GM19240 (cell line): ENCODE data around the gene DOCK10.
"Not testable (repeated sequence)": the region's sequence is repeated elsewhere in the genome, so short reads cannot be mapped to it uniquely, and the experiment has no call there.

ENCODE experiments used
- DNase-seq: peaks from one replicate; pipeline ENCODE4 v3.0.0; 2011; ENCODE audit warnings: low spot score; ENCODE audit not compliant: insufficient read length

Gene DOCK10

GRCh38 chr2:224948859-224949258 is 93.4 kb downstream of the DOCK10 start:
- DNase-seq: no peak

DNA sequence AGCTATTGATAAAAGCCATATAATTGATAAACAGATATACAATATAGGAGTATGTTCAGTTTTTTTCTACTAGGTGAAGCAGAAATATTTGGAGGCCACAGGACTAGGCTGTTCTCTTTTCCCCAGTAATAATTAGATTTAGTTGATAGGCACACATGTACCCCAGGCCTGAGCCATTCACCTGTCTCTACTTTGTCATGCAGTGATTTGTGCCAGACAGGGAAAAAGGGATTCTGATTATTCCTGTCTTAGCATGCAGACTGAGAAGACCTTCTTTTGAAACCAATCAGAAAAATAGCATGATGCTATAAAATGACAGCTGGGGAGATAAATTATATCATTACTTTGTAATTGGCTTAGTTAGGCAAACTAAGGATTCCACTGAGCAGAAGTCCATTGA is 94.3 kb downstream of the DOCK10 start:
- no peak for DNase-seq

DNA sequence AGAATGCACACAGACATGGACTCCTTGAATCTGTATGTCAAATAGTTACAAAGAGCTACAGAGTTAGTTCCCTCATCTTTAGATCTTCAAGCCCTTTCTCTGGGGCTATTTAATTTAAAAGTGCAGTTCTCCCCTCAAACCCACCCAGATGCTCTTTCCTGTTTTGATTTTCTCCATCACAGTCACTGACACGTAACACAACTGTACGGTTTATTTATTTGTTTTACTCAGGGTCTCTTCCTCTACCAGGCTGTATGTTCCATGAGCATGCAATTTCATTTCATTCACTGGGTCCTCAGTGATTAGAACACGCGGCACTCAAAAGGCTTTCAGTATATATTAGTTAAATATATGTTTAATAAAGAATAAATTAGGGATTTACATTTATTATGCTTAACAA is 94.7 kb downstream of the DOCK10 start:
- no peak for DNase-seq

GRCh38 chr2:224946895-224947294 is 95.4 kb downstream of the DOCK10 start:
- DNase-seq: no peak

- DNase-seq: no peak
Measured at GRCh38 chr2:224944707-224945547, 97.3 kb downstream of the DOCK10 start.

DNA sequence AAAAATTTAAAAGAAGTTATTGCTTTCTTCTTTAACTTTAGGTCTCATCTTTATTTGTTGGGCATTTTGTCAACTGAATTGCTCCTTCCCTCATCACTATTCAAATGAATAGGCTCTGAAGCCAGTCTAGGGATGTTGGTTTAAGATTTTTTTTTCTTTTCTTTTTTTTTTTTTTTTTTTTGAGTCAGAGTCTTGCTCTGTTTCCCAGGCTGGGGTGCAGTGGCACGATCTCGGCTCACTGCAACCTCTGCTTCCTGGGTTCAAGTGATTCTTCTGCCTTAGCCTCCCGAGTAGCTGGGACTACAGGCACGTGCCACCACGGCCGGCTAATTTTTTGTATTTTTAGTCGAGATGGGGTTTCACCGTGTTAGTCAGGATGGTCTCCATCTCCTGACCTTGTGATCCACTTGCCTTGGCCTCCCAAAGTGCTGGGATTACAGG is 98.6 kb downstream of the DOCK10 start:
- not testable (repeated sequence) for DNase-seq

DNA sequence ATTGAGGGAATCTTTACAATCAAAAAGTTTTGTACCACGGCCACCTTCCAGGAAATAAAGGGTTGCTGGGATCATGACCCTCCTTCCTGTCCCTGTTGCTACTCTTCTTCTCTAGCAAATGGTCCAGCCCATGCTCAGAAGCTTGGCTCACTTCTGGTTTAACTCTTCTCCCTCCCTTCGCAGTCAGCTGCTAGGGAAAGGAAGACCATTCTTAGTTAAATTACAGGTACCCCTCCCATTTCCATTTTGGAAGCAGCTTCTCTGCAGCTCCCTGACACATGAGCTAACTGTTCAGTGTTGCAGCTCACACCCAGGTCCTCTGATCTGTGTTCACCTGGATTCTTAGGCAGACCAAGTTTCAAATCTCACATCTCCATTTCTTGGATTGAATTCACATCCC is 100.3 kb downstream of the DOCK10 start:
- no peak for DNase-seq

- DNase-seq: no peak
Measured at GRCh38 chr2:224940618-224941017, 101.7 kb downstream of the DOCK10 start.

GRCh38 chr2:224938651-224939182 is 103.6 kb downstream of the DOCK10 start:
- DNase-seq: no peak

DNA sequence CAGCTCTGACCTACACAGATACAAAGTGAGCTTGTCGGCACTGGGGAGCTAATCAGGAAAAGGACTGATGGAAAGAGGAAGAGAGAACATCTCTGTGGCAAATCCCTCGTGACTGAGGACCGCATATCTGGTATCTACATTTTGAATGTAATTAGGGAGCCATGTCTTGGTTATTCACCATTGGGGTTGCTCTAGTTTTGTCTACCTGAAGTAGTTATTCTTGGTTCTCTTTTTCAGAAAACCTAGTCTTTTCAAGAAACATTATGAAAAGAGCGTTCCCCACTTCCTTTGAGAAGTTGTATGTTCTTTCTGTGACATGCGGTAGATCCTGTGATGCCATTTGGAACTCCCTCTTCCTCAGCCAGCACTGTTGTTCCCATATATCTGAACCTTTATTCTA is 104.4 kb downstream of the DOCK10 start:
- no peak for DNase-seq

DNA sequence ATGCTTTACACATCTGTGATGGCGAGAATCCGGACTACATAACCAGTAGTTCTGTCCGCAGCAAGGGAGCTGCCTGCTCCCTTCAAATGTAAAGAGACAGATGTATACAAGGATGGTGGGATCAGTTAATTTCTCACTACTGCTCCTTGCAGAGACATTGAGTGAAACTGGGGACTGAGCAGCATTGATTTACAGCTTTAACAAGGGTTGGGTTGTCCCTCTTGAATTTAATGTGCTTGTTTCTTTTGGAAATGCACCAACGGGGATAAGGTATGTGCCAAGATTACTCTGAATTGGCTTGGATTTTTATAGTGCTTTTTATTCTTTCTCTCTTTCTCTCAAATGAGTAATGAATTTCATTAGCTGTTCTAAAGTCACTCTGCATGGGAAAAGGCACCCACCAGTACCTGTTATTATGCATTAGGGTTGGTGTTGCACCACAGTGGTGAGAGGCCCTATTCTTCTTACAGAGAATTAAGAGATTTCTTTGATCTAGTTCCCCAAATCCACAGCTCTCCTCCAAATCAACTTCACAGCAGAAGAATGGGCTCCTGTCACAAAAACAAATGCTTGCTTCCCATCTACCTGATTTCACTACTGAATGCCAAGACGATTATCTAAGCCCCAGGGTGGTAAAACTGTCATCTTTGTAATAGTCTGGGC is 107.6 kb downstream of the DOCK10 start:
- no peak for DNase-seq

- DNase-seq: no peak
Measured at GRCh38 chr2:224933431-224933830, 108.8 kb downstream of the DOCK10 start.

DNA sequence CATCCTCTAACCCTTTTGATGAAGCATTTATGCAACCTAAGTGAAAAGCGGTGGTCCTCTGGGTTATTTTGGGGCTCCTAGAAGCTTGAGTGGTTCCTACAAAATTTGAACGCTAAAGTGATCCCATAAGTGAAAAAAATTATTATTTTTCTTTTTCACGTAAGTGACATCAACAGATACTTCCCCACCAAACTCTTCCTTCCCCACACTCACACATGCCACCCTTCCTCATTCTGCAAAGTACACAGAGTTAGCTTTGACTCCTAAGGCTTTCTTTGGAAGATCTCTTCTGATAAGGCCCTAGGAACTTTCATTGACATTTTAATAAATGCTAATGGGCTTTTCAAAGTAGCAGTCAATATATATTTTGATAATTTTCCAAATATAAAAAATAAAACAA is 109.7 kb downstream of the DOCK10 start:
- DNase-seq: no peak

GRCh38 chr2:224931956-224932355 is 110.3 kb downstream of the DOCK10 start:
- no peak for DNase-seq

GRCh38 chr2:224930990-224931389 is 111.3 kb downstream of the DOCK10 start:
- no peak for DNase-seq

DNA sequence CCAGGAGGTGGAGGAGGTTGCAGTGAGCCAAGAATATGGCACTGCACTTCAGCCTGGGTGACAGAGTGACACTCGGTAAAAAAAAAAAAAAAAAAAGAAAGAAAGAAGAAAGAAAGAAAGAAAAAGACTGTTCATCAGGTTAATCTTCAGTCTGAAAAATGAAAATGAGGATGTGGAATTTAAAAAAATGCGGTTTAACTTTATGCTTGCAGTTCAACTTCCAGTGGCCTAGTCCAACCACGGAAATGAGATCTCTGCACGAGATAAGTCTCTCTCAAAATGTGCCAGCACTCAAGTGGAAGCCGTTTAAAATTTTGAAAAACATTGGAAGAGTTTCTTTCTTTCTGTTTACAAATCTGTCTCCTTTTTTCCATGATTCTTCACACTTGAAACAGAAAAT is 112.1 kb downstream of the DOCK10 start:
- DNase-seq: no peak

- no peak for DNase-seq
Measured at GRCh38 chr2:224929512-224929911, 112.8 kb downstream of the DOCK10 start.

- DNase-seq: no peak
Measured at GRCh38 chr2:224927646-224928173, 114.6 kb downstream of the DOCK10 start.

GRCh38 chr2:224927011-224927410 is 115.3 kb downstream of the DOCK10 start:
- DNase-seq: no peak

DNA sequence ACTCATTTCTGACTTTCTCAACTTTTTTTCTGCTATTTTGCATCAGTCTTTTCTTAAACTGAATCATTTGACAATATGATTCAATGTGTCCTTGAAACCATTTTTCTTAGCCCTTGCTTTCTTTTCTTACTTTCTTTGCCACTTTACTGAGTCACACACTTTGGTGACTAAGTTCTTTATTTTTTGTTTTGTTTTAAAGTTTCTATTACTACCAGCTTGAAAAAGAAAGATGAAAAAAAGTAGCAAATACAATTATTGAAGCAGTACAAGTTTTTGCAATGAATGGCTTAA is 116.5 kb downstream of the DOCK10 start:
- DNase-seq: no peak

DNA sequence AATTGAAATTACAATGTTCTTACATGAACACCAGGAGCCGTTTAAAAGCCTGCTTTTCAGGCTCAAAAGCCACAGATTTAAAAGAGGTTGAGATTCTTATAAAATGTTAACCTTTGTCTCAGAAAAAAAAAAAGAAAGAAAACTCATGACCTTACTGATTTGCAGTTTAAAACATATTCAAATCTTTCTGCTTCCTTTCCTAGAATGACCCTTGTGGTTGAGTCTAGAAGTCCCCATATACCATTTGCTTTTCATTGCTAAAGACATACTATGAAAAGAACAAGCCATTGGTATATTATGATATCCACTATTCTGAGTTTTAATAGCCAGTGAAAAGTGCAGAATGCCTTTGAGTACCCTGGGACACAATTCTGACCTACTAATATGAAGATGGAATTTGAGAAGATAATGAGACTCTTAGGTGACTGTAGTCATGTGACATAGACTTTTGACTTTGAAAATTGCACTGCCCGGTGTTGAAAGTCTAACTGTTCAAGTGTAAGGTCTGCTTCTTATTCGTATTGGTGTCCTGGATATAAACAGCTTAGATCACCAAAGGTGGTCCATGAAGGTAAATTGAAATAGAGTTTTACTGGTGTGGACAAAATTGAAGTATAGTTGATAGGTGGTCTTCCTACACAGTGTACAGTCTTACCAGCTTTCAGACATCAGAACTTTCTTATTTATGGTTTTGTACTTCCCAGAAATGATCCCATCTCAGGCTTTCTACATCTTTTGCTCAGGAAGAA is 117.0 kb downstream of the DOCK10 start:
- no peak for DNase-seq

DNA sequence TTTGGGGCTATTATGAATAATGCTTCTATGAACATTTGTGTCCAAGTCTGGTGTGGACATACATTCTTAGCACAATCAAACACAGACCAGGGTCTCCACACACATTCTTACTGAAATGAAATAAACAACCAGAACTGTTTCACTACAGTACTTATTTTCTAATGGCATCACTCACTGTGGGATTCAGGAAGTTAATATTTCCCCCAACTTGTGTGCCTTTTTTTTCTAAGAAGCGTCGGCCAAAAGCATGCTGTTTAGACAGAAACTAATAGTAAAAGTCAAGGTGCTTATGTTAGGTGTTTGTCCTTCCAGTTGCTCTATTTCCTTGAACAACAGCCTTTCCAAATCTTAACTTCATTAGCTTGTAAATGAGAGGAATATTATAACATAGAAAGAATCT is 117.6 kb downstream of the DOCK10 start:
- DNase-seq: no peak
